ENCODE data around the gene TIMM23.
"Not testable (repeated sequence)": the region's sequence is repeated elsewhere in the genome, so short reads cannot be mapped to it uniquely, and the experiment has no call there.

The TIMM23 gene

GRCh38 chr10:45972813-45973169 is 502 bp downstream of the TIMM23 start:
- not testable (repeated sequence) for H3K9me3 Mint-ChIP-seq; H3K27me3 Mint-ChIP-seq (ENCODE audit: low read depth)
- Mint-ChIP-seq H3K4me3 (peak overlapping the region; percentile 100), H3K4me1 (ENCODE audit: low read depth) (peaks cover 30% of the 10 kb centered on the region), H3K36me3 (ENCODE audit: low read depth) (peaks cover 15% of the 10 kb centered on the region), H3K27ac (peak overlapping the region; percentile 92)

- H3K27me3 Mint-ChIP-seq (ENCODE audit: low read depth); H3K9me3 Mint-ChIP-seq: not testable (repeated sequence)
- Mint-ChIP-seq H3K4me3 (peak overlapping the region; percentile 44), H3K4me1 (ENCODE audit: low read depth) (peaks cover 30% of the 10 kb centered on the region), H3K27ac (peak overlapping the region; percentile 22), H3K36me3 (ENCODE audit: low read depth) (peaks cover 17% of the 10 kb centered on the region)
Observed at GRCh38 chr10:45974041-45974440, 1.8 kb downstream of the TIMM23 start.

DNA sequence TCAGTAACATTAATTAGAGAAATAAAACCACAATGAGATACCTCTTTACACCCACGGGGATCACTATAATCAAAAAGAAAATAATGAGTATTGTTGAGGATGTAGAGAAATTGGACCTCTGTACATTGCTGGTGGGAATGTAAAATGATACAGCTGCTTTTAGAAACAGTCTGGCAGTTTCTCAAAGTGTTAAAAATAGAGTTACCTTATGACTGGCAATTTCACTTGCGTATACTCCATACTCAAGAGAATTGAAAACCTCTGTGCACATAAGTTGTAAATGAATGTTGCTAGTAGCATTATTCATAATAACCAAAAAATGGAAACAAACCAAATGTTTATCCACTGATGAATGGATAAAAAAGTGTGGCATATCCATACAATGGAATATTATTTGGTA is 6.3 kb downstream of the TIMM23 start:
- not testable (repeated sequence) for H3K27ac Mint-ChIP-seq; H3K9me3 Mint-ChIP-seq; H3K4me3 Mint-ChIP-seq; H3K27me3 Mint-ChIP-seq (ENCODE audit: low read depth)
- Mint-ChIP-seq H3K36me3 (ENCODE audit: low read depth) (peaks cover 12% of the 10 kb centered on the region), H3K4me1 (ENCODE audit: low read depth) (peaks cover 16% of the 10 kb centered on the region)

DNA sequence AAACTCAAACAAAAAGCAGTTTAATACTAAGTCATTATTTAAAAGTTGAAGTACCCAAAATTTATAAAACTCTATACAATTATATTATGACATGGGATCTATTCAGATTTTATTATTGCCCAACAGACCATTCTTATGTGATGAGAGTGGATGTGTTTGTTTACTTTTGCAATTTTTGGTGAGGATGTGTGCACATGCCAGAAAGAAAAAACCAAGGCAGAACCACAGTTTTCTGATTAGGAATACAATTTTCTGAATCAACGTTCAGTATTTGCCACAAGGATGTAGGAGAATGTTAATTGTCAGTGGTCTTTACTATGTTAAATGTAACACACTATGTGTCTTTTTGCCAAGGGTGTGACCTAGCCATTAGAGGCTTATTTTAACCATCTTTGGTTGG is 9.1 kb downstream of the TIMM23 start:
- H3K27ac Mint-ChIP-seq; H3K27me3 Mint-ChIP-seq (ENCODE audit: low read depth); H3K4me3 Mint-ChIP-seq; H3K4me1 Mint-ChIP-seq (ENCODE audit: low read depth); H3K9me3 Mint-ChIP-seq: not testable (repeated sequence)
- H3K36me3 Mint-ChIP-seq (ENCODE audit: low read depth): peaks cover 14% of the 10 kb centered on the region

- H3K27ac Mint-ChIP-seq; H3K9me3 Mint-ChIP-seq; H3K4me3 Mint-ChIP-seq; H3K27me3 Mint-ChIP-seq (ENCODE audit: low read depth); H3K4me1 Mint-ChIP-seq (ENCODE audit: low read depth): not testable (repeated sequence)
- H3K36me3 Mint-ChIP-seq (ENCODE audit: low read depth): peaks cover 14% of the 10 kb centered on the region
Observed at GRCh38 chr10:45983538-45984186, 11.4 kb downstream of the TIMM23 start.

DNA sequence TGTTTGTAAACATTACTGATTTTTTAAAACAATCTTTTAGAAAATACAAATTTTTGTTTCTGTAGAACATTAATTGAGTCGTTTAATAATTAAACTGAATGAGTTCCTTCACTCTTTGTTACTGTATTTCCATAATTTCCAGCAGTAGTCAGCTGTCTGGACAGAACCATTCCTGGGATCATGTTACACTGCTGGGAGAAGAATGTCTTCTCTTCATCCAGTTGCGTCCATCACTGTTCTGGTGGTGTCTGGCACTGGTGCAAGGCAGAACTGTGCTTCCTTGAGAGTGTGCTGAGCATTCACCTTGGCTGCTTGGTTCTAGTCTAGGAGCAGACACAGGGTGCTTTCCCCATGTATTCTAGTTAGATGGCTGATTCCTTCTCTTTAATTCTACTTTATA is 12.2 kb downstream of the TIMM23 start:
- not testable (repeated sequence) for H3K9me3 Mint-ChIP-seq; H3K27me3 Mint-ChIP-seq (ENCODE audit: low read depth); H3K4me3 Mint-ChIP-seq; H3K4me1 Mint-ChIP-seq (ENCODE audit: low read depth); H3K27ac Mint-ChIP-seq
- H3K36me3 Mint-ChIP-seq (ENCODE audit: low read depth): peaks cover 11% of the 10 kb centered on the region

GRCh38 chr10:45985590-45985989 is 13.3 kb downstream of the TIMM23 start:
- H3K27ac Mint-ChIP-seq; H3K9me3 Mint-ChIP-seq; H3K27me3 Mint-ChIP-seq (ENCODE audit: low read depth); H3K4me3 Mint-ChIP-seq; H3K4me1 Mint-ChIP-seq (ENCODE audit: low read depth): not testable (repeated sequence)
- peaks cover 11% of the 10 kb centered on the region for H3K36me3 Mint-ChIP-seq (ENCODE audit: low read depth)

- Mint-ChIP-seq H3K36me3 (ENCODE audit: low read depth) (peaks cover 41% of the 10 kb centered on the region), H3K4me1 (ENCODE audit: low read depth) (peaks cover 2% of the 10 kb centered on the region), H3K27ac (no peak overlapping the region), H3K27me3 (ENCODE audit: low read depth) (no peaks in the 10 kb centered on the region), H3K4me3 (no peak overlapping the region), H3K9me3 (no peaks in the 10 kb centered on the region)
Observed at GRCh38 chr10:45997557-45997956, 25.3 kb downstream of the TIMM23 start.

GRCh38 chr10:45997994-45998763 is 25.9 kb downstream of the TIMM23 start:
- Mint-ChIP-seq H3K4me1 (ENCODE audit: low read depth) (peaks cover 2% of the 10 kb centered on the region), H3K36me3 (ENCODE audit: low read depth) (peaks cover 38% of the 10 kb centered on the region), H3K9me3 (no peaks in the 10 kb centered on the region), H3K27ac (no peak overlapping the region), H3K27me3 (ENCODE audit: low read depth) (no peaks in the 10 kb centered on the region), H3K4me3 (no peak overlapping the region)

DNA sequence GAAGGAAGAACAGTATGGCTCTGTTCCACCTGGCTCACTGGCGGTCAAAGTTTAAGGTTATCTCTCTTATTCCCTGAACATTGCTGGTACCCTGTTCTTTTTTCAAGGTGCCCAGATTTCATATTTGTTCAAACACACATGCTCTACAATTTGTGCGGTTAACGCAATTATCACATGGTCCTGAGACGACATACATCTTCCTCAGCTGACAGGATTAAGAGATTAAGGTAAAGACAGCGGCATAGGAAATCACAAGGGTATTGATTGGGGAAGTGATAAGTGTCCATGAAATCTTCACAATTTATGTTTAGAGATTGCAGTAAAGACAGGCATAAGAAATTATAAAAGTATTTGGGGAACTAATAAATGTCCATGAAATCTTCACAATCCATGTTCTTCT is 27.7 kb downstream of the TIMM23 start:
- H3K36me3 Mint-ChIP-seq (ENCODE audit: low read depth): peaks cover 32% of the 10 kb centered on the region
- H3K27ac Mint-ChIP-seq: not testable (repeated sequence)

DNA sequence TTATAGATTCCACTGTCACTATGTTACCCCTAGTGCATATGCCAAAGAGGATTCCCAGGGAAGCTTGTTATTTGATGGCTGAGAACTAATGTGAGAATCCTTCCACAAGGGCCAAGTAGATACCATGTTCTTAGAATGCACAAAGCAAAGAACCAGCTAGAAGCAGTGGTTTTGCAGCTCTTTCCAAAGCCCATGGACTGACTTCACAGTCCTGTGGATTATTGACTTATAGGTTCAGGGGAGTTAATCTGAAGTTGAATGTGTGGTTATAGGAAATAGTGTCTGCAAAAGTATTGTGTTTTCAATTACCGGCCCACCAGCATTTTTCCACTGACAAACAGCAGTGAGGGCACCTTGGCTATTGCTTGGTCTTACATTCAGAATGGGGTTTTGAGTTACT is 28.2 kb downstream of the TIMM23 start:
- Mint-ChIP-seq H3K9me3 (no peaks in the 10 kb centered on the region), H3K27ac (no peak overlapping the region), H3K36me3 (ENCODE audit: low read depth) (peaks cover 33% of the 10 kb centered on the region), H3K27me3 (ENCODE audit: low read depth) (no peaks in the 10 kb centered on the region), H3K4me3 (no peak overlapping the region), H3K4me1 (ENCODE audit: low read depth) (peaks cover 2% of the 10 kb centered on the region)

More for the DNA sequence above, 27.7 kb downstream of the TIMM23 start:
- not testable (repeated sequence) for H3K4me1 Mint-ChIP-seq (ENCODE audit: low read depth); H3K4me3 Mint-ChIP-seq; H3K27me3 Mint-ChIP-seq (ENCODE audit: low read depth); H3K9me3 Mint-ChIP-seq

DNA sequence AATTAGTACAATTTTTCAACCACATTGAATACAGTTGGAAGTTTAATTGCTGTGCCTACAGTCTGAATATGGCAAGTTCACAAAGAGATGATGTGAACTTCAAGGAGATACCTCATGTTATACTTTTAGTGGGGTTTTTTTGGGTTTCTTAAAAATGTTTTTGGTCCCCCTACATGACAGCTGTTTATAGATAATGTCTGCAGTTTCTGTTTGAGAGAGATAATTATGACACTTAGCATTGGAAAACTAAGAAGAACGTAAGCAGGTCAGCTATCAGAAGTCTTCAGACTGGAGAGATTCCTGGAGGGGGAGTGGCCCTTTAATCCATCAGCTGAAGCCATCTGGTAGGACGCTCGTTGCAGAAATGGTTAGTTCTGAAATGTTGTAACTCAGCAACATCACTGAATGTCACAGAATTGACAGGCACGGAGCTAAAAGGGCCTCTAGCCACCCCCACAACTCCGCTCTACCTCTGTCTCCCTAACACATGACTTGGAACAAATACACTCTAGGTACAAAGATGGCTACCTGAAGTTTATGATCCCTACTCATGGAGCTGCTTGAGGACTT is 29.0 kb downstream of the TIMM23 start:
- Mint-ChIP-seq H3K36me3 (ENCODE audit: low read depth) (peaks cover 35% of the 10 kb centered on the region), H3K27me3 (ENCODE audit: low read depth) (no peaks in the 10 kb centered on the region), H3K4me3 (no peak overlapping the region), H3K9me3 (no peaks in the 10 kb centered on the region), H3K27ac (no peak overlapping the region), H3K4me1 (ENCODE audit: low read depth) (peaks cover 2% of the 10 kb centered on the region)

DNA sequence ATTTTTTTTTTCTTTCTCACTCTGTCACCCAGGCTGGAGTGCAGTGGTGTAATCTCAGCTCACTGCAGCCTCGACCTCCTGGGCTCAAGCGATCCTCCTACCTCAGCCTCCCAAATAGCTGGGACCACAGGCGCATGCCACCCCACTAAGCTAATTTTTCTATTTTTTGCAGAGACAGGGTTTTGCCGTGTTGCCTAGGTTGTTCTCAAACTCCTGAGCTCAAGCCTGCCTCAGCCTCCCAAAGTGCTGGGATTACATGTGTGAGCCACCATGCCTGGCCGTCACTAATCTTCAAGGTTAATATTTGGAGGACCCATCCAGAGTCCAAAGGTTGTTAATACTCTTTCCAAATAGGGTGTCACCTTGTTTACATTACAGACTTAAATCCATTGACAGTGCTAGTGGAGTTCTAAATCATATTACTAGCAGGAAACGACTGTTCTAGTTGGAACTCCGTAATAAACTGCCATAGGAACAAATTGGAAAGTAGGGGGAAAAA is 29.9 kb downstream of the TIMM23 start:
- H3K9me3 Mint-ChIP-seq; H3K27me3 Mint-ChIP-seq (ENCODE audit: low read depth): not testable (repeated sequence)

GRCh38 chr10:46002916-46003693 is 30.8 kb downstream of the TIMM23 start:
- H3K4me3 Mint-ChIP-seq: no peak overlapping the region
- no peaks in the 10 kb centered on the region for H3K4me1 Mint-ChIP-seq (ENCODE audit: low read depth)
- no peaks in the 10 kb centered on the region for H3K9me3 Mint-ChIP-seq

More for the DNA sequence above, 29.9 kb downstream of the TIMM23 start:
- not testable (repeated sequence) for H3K4me1 Mint-ChIP-seq (ENCODE audit: low read depth); H3K4me3 Mint-ChIP-seq; H3K27ac Mint-ChIP-seq
- H3K36me3 Mint-ChIP-seq (ENCODE audit: low read depth): peaks cover 36% of the 10 kb centered on the region

More at GRCh38 chr10:46002916-46003693, 30.8 kb downstream of the TIMM23 start:
- Mint-ChIP-seq H3K27ac (no peak overlapping the region), H3K27me3 (ENCODE audit: low read depth) (no peaks in the 10 kb centered on the region), H3K36me3 (ENCODE audit: low read depth) (peaks cover 39% of the 10 kb centered on the region)

Data from T-helper 1 cell treated with Interleukin-12 subunit alpha and Interleukin-12 subunit beta and Interleukin-4 antibody, amounts not matched to agents 30 μg/mL and 1 μg/mL, for 36 hours (primary cell).